GM12875 (cell line): ENCODE data around the gene KIF3B.
A peak's percentile ranks its signal among the peaks of the same experiment; 100 is the strongest.
"Not testable (repeated sequence)": the region's sequence is repeated elsewhere in the genome, so short reads cannot be mapped to it uniquely, and the experiment has no call there.

Experiments
- H3K4me3 ChIP-seq: one replicate; pipeline ENCODE4 v1.5.1; 2011; ENCODE audit warnings: low read depth, low read length, control low read depth
- CTCF ChIP-seq: IDR thresholded peaks from 2 replicates; pipeline ENCODE4 v1.5.1; 2011; ENCODE audit warnings: low read depth, mild to moderate bottlenecking, control low read depth, inconsistent platforms, low read length, moderate library complexity, borderline replicate concordance; ENCODE audit not compliant: insufficient read depth

KIF3B gene

GRCh38 chr20:32271620-32272019, 5.8 kb upstream of the KIF3B start:
- no peak overlapping the region for H3K4me3 ChIP-seq
- no peak for TF ChIP-seq CTCF

- H3K4me3 ChIP-seq, result no peak overlapping the region
- TF ChIP-seq CTCF, result no peak
Measured at GRCh38 chr20:32274359-32274758, 3.1 kb upstream of the KIF3B start.

- H3K4me3 ChIP-seq, result not testable (repeated sequence)
Measured at GRCh38 chr20:32275163-32275562, 2.3 kb upstream of the KIF3B start.

GRCh38 chr20:32278199-32278643, 770 bp downstream of the KIF3B start:
- TF ChIP-seq CTCF, result no peak
- peak overlapping the region; percentile 77 for H3K4me3 ChIP-seq

- no peak overlapping the region for H3K4me3 ChIP-seq
- TF ChIP-seq CTCF, result no peak
Measured at GRCh38 chr20:32281711-32282110, 4.3 kb downstream of the KIF3B start.

- no peak for TF ChIP-seq CTCF
- H3K4me3 ChIP-seq, result no peak overlapping the region
Measured at GRCh38 chr20:32282461-32282860, 5.0 kb downstream of the KIF3B start.

- no peak for TF ChIP-seq CTCF
Measured at GRCh38 chr20:32285082-32285620, 7.7 kb downstream of the KIF3B start.

More at GRCh38 chr20:32285082-32285620, 7.7 kb downstream of the KIF3B start:
- H3K4me3 ChIP-seq, result no peak overlapping the region
